Caco-2 (cell line): ENCODE data around the gene C6orf62. TPM values are rescaled to one million over a fixed set of nuclear protein-coding genes. Genes with fewer than 3 reads are reported as not detected.
A peak's percentile ranks its signal among the peaks of the same experiment; 100 is the strongest.

Experiments used
- BruUV-seq: library from RNA; stranded (reverse); fragments of 400-500 nt; replicated peaks from 2 replicates; lab custom pipeline; 2021; lab: Mats Ljungman, UMichigan
- CTCF ChIA-PET: fragments of 300-600 bp; sonication (Branson Sonifier 250); formaldehyde crosslinking; loops from one replicate; lab custom pipeline; 2022; ENCODE audit warnings: antibody characterized with exemption; lab: Charles Lee
- POLR2A ChIA-PET: fragments of 300-600 bp; sonication (Branson Sonifier 250); formaldehyde crosslinking; loops from one replicate; lab custom pipeline; 2022; ENCODE audit warnings: antibody characterized with exemption; lab: Charles Lee
- DNase-seq, 2 experiments: peaks; one replicate each; pipeline versions ENCODE4 v3.0.0 to v3.0.0-alpha.2; 2020 to 2022
- H3K27me3 ChIP-seq: replicated peaks from 2 replicates; pipeline ENCODE4 v1.6.0; 2011; ENCODE audit warnings: low read length; ENCODE audit not compliant: control insufficient read depth, insufficient read depth
- H3K36me3 ChIP-seq: 2 replicates; pipeline ENCODE4 v1.5.1; 2011; ENCODE audit warnings: low read length; ENCODE audit not compliant: control insufficient read depth, insufficient read depth
- H3K4me1 ChIP-seq: fragments of 250-450 bp; sonication (Bioruptor Pico); 2 replicates; pipeline ENCODE4 v1.5.1; 2020; ENCODE audit warnings: mild to moderate bottlenecking
- H3K4me3 ChIP-seq: 2 replicates; pipeline ENCODE4 v1.5.1; 2011; ENCODE audit warnings: low read depth, mild to moderate bottlenecking, control low read depth, low read length
- H3K9me3 ChIP-seq: fragments of 250-450 bp; sonication (Bioruptor Pico); 2 replicates; pipeline ENCODE4 v1.5.1; 2020; ENCODE audit warnings: mild to moderate bottlenecking, moderate library complexity
- H3K27ac Mint-ChIP-seq: one replicate; pipeline ENCODE4 v1.8.0; 2022; ENCODE audit warnings: mixed read lengths; ENCODE audit not compliant: unreplicated experiment
- H3K27me3 Mint-ChIP-seq: one replicate; pipeline ENCODE4 v1.8.0; 2022; ENCODE audit warnings: mixed read lengths; ENCODE audit not compliant: insufficient read depth, unreplicated experiment
- H3K36me3 Mint-ChIP-seq: one replicate; pipeline ENCODE4 v1.8.0; 2022; ENCODE audit warnings: mild to moderate bottlenecking, mixed read lengths; ENCODE audit not compliant: insufficient read depth, unreplicated experiment
- H3K4me1 Mint-ChIP-seq: one replicate; pipeline ENCODE4 v1.8.0; 2022; ENCODE audit warnings: low read depth, mixed read lengths; ENCODE audit not compliant: unreplicated experiment
- H3K4me3 Mint-ChIP-seq: one replicate; pipeline ENCODE4 v1.8.0; 2022; ENCODE audit warnings: mild to moderate bottlenecking, moderate library complexity, mixed read lengths; ENCODE audit not compliant: unreplicated experiment
- H3K9me3 Mint-ChIP-seq: one replicate; pipeline ENCODE4 v1.8.0; 2022; ENCODE audit warnings: mixed read lengths; ENCODE audit not compliant: unreplicated experiment
- CTCF ChIP-seq, 2 experiments: fragments of 200-600 bp in 1 of 2; IDR thresholded peaks; 1 replicate in 1 of 2; 2 replicates in 1 of 2; pipeline versions ENCODE4 v1.5.1 to v1.8.0; 2011 to 2022; ENCODE audit warnings: antibody characterized with exemption in 1 of 2, control low read depth in 1 of 2, inconsistent platforms in 1 of 2, low read depth in 1 of 2, low read length in 1 of 2, mild to moderate bottlenecking in 1 of 2, moderate library complexity in 1 of 2; ENCODE audit not compliant: insufficient read depth in 1 of 2, severe bottlenecking in 1 of 2, unreplicated experiment in 1 of 2
- intact Hi-C: fragments of 100-400 bp; cut with micrococcal nuclease; formaldehyde crosslinking; loops from one replicate; pipeline ENCODE4 v1.10.0; 2022; ENCODE audit not compliant: unreplicated experiment
- total RNA-seq: library from RNA; stranded (reverse); gene quantifications from 2 replicates; pipeline ENCODE4 v1.2.3, GENCODE V29; 2022

C6orf62 gene
- total RNA-seq, 1 experiment from 2014 or later, result 74.2 TPM

- peak overlapping the region; percentile 85 for H3K4me3 Mint-ChIP-seq
- peaks cover 7% of the 10 kb centered on the region; the same call in 1 of the 2 replicates for H3K9me3 ChIP-seq
- intact Hi-C loops, result loop anchor here (1.0 to 2.0 kb wide), 4 partner anchors 21 to 163 kb away; partner anchors contain the start of gene KIAA0319
- H3K36me3 ChIP-seq, result no peaks in the 10 kb centered on the region
- H3K27ac Mint-ChIP-seq, result peak overlapping the region; percentile 94
- DNase-seq, result peak; percentile 65 to 71
- TF ChIP-seq CTCF (IDR thresholded peaks at IDR 0.05; ENCODE audit: insufficient read depth in 1 of 2, low read depth in 1 of 2, low read length in 1 of 2, severe bottlenecking in 1 of 2, unreplicated experiment in 1 of 2), result no peak
- TSS peak; percentile 77 for BruUV-seq
- no peaks in the 10 kb centered on the region for H3K9me3 Mint-ChIP-seq
- H3K4me1 ChIP-seq, result peaks cover 28% of the 10 kb centered on the region
- H3K4me3 ChIP-seq, result peak overlapping the region; percentile 90
- ChIA-PET CTCF (interaction anchor here (1.4 kb wide), 2 partner anchors 84 to 86 kb away, joined by 3 to 10 read pairs; no protein-coding TSS in a partner anchor), POLR2A (interaction anchor here (0.6 to 1.7 kb wide), 5 partner anchors 16 to 223 kb away, joined by 3 to 4 read pairs (median 4); partner anchors contain the start of gene KIAA0319)
- no peaks in the 10 kb centered on the region for H3K27me3 Mint-ChIP-seq
- peaks cover 57% of the 10 kb centered on the region for H3K36me3 Mint-ChIP-seq
- peaks cover 26% of the 10 kb centered on the region for H3K4me1 Mint-ChIP-seq
- no peaks in the 10 kb centered on the region for H3K27me3 ChIP-seq
These were observed 51.6 kb downstream of the C6orf62 start for GRCh38 chr6:24667378-24667803.

- Mint-ChIP-seq H3K9me3 (no peaks in the 10 kb centered on the region), H3K27ac (peak within 1 kb of the TSS; percentile 94), H3K4me1 (peaks cover 32% of the 10 kb centered on the region), H3K27me3 (no peaks in the 10 kb centered on the region), H3K36me3 (peaks cover 61% of the 10 kb centered on the region), H3K4me3 (peak within 1 kb of the TSS; percentile 85)
- H3K36me3 ChIP-seq, result no peaks in the 10 kb centered on the region
- POLR2A ChIA-PET, result interaction anchor here (0.6 to 1.7 kb wide), 6 partner anchors 16 to 685 kb away, joined by 3 to 4 read pairs (median 4); partner anchors contain the start of gene KIAA0319
- CTCF ChIA-PET, result interaction anchor here (0.7 to 1.4 kb wide), 4 partner anchors 80 to 102 kb away, joined by 3 to 10 read pairs (median 3); no protein-coding TSS in a partner anchor
- intact Hi-C loops, result loop anchor here (1.0 to 2.0 kb wide), 4 partner anchors 20 to 163 kb away; partner anchors contain the start of gene KIAA0319
- no TSS peak for BruUV-seq
- peaks cover 29% of the 10 kb centered on the region for H3K4me1 ChIP-seq
- peak; percentile 52 to 62 for TF ChIP-seq CTCF (IDR thresholded peaks at IDR 0.05; ENCODE audit: insufficient read depth in 1 of 2, low read depth in 1 of 2, low read length in 1 of 2, severe bottlenecking in 1 of 2, unreplicated experiment in 1 of 2)
- peak within 1 kb of the TSS; percentile 90 for H3K4me3 ChIP-seq
- no peaks in the 10 kb centered on the region for H3K27me3 ChIP-seq
- peaks cover 3% of the 10 kb centered on the region; the same call in 1 of the 2 replicates for H3K9me3 ChIP-seq
- DNase-seq, result peak; percentile 94 to 96
These were observed 52.1 kb downstream of the C6orf62 start, which contains the start of the genes ACOT13 and TDP2 for GRCh38 chr6:24666641-24667377. ACOT13 (plus strand) TSS chr6:24667077; CDS start chr6:24667264, 187 bp downstream. TDP2 (minus strand) TSS chr6:24666899; CDS start chr6:24666862, 37 bp downstream.

- Histone ChIP-seq H3K4me3 (peak overlapping the region; percentile 90), H3K27me3 (no peaks in the 10 kb centered on the region), H3K4me1 (peaks cover 35% of the 10 kb centered on the region), H3K9me3 (no peaks in the 10 kb centered on the region), H3K36me3 (no peaks in the 10 kb centered on the region)
- DNase-seq, result peak in 1 of 2 experiments; percentile 45
- intact Hi-C loops, result loop anchor here (2.0 kb wide), 2 partner anchors 19 to 55 kb away; partner anchors contain the start of gene KIAA0319
- peak overlapping the region; percentile 94 for H3K27ac Mint-ChIP-seq
- H3K4me3 Mint-ChIP-seq, result peak overlapping the region; percentile 85
- no peaks in the 10 kb centered on the region for H3K9me3 Mint-ChIP-seq
- ChIA-PET CTCF (interaction anchor here (0.7 to 1.4 kb wide), 4 partner anchors 80 to 101 kb away, joined by 3 to 10 read pairs (median 3); no protein-coding TSS in a partner anchor), POLR2A (interaction anchor here (0.6 to 1.7 kb wide), 3 partner anchors 17 to 684 kb away, joined by 3 to 4 read pairs (median 3); partner anchors contain the start of gene KIAA0319)
- H3K4me1 Mint-ChIP-seq, result peaks cover 37% of the 10 kb centered on the region
- TF ChIP-seq CTCF (IDR thresholded peaks at IDR 0.05; ENCODE audit: insufficient read depth in 1 of 2, low read depth in 1 of 2, low read length in 1 of 2, severe bottlenecking in 1 of 2, unreplicated experiment in 1 of 2), result no peak
- peaks cover 66% of the 10 kb centered on the region for H3K36me3 Mint-ChIP-seq
- TSS peak; percentile 45 for BruUV-seq
- H3K27me3 Mint-ChIP-seq, result no peaks in the 10 kb centered on the region
These were observed 52.8 kb downstream of the C6orf62 start for GRCh38 chr6:24666097-24666640.
